ENCODE results near the gene FMR1NB. TPM values are rescaled to one million over a fixed set of nuclear protein-coding genes. Genes with fewer than 3 reads are reported as not detected.

The FMR1NB gene
- total RNA-seq, 1 donor from 2014 or later = not detected

- Histone ChIP-seq H3K4me1 (ENCODE audit: insufficient read depth, low read length) (no peaks in the 10 kb centered on the region), H3K27me3 (ENCODE audit: insufficient read depth, low read length) (no peaks in the 10 kb centered on the region), H3K27ac (ENCODE audit: low read depth, low read length) (no peak overlapping the region), H3K9ac (ENCODE audit: low read length) (no peak overlapping the region), H3K79me2 (ENCODE audit: insufficient read depth, low read length) (no peaks in the 10 kb centered on the region), H2AFZ (ENCODE audit: low read depth, low read length) (no peak overlapping the region), H3K4me2 (ENCODE audit: low read length) (no peak overlapping the region), H3K4me3 (ENCODE audit: insufficient read depth, low read depth, low read length) (no peak overlapping the region), H3K36me3 (ENCODE audit: insufficient read depth, low read length) (no peaks in the 10 kb centered on the region), H3K9me3 (ENCODE audit: insufficient read depth, low read depth, low read length) (no peaks in the 10 kb centered on the region), H4K20me1 (ENCODE audit: insufficient read depth, low read length) (no peaks in the 10 kb centered on the region)
- no peak overlapping the region for H3K4me3 Mint-ChIP-seq (ENCODE audit: unreplicated experiment)
- FAIRE-seq = no peak
- no peaks in the 10 kb centered on the region for H3K9me3 Mint-ChIP-seq (ENCODE audit: unreplicated experiment)
- no peak for DNase-seq (ENCODE audit: low read depth)
- TF ChIP-seq EZH2 (IDR thresholded peaks at IDR 0.05; ENCODE audit: insufficient read depth, low read length) (no peak), CTCF (IDR thresholded peaks at IDR 0.05; ENCODE audit: insufficient read depth, low read depth, low read length) (no peak)
- peaks cover 2% of the 10 kb centered on the region for H3K36me3 Mint-ChIP-seq (ENCODE audit: low read depth, unreplicated experiment)
- no peaks in the 10 kb centered on the region for H3K27me3 Mint-ChIP-seq (ENCODE audit: low read depth, unreplicated experiment)
- H3K27ac Mint-ChIP-seq (ENCODE audit: unreplicated experiment) = no peak overlapping the region
- H3K4me1 Mint-ChIP-seq (ENCODE audit: low read depth, unreplicated experiment) = peaks cover 16% of the 10 kb centered on the region
Observed at GRCh38 chrX:147960722-147961121, 20.4 kb upstream of the FMR1NB start.

- Histone ChIP-seq H3K4me3 (ENCODE audit: insufficient read depth, low read depth, low read length) (no peak overlapping the region), H3K27me3 (ENCODE audit: insufficient read depth, low read length) (no peaks in the 10 kb centered on the region), H3K9me3 (ENCODE audit: insufficient read depth, low read depth, low read length) (no peaks in the 10 kb centered on the region), H2AFZ (ENCODE audit: low read depth, low read length) (no peak overlapping the region), H3K79me2 (ENCODE audit: insufficient read depth, low read length) (no peaks in the 10 kb centered on the region), H4K20me1 (ENCODE audit: insufficient read depth, low read length) (no peaks in the 10 kb centered on the region), H3K4me1 (ENCODE audit: insufficient read depth, low read length) (no peaks in the 10 kb centered on the region), H3K4me2 (ENCODE audit: low read length) (no peak overlapping the region), H3K27ac (ENCODE audit: low read depth, low read length) (no peak overlapping the region), H3K9ac (ENCODE audit: low read length) (no peak overlapping the region), H3K36me3 (ENCODE audit: insufficient read depth, low read length) (no peaks in the 10 kb centered on the region)
- H3K4me3 Mint-ChIP-seq (ENCODE audit: unreplicated experiment) = no peak overlapping the region
- peaks cover 14% of the 10 kb centered on the region for H3K4me1 Mint-ChIP-seq (ENCODE audit: low read depth, unreplicated experiment)
- DNase-seq (ENCODE audit: low read depth) = peak; percentile 3
- no peaks in the 10 kb centered on the region for H3K9me3 Mint-ChIP-seq (ENCODE audit: unreplicated experiment)
- no peaks in the 10 kb centered on the region for H3K27me3 Mint-ChIP-seq (ENCODE audit: low read depth, unreplicated experiment)
- TF ChIP-seq EZH2 (IDR thresholded peaks at IDR 0.05; ENCODE audit: insufficient read depth, low read length) = no peak
- TF ChIP-seq CTCF (IDR thresholded peaks at IDR 0.05; ENCODE audit: insufficient read depth, low read depth, low read length) = no peak
- H3K27ac Mint-ChIP-seq (ENCODE audit: unreplicated experiment) = no peak overlapping the region
- FAIRE-seq = no peak
- H3K36me3 Mint-ChIP-seq (ENCODE audit: low read depth, unreplicated experiment) = peaks cover 2% of the 10 kb centered on the region
Observed at GRCh38 chrX:147962476-147962875, 18.7 kb upstream of the FMR1NB start.

GRCh38 chrX:147978931-147979330, 2.2 kb upstream of the FMR1NB start:
- H3K4me3 ChIP-seq (ENCODE audit: insufficient read depth, low read depth, low read length) = no peak overlapping the region
- DNase-seq (ENCODE audit: low read depth) (no peak), FAIRE-seq (peak; percentile 52)
- H3K4me3 Mint-ChIP-seq (ENCODE audit: unreplicated experiment) = no peak overlapping the region
- H3K4me1 Mint-ChIP-seq (ENCODE audit: low read depth, unreplicated experiment) = no peaks in the 10 kb centered on the region
- H3K9me3 ChIP-seq (ENCODE audit: insufficient read depth, low read depth, low read length) = no peaks in the 10 kb centered on the region
- H3K9me3 Mint-ChIP-seq (ENCODE audit: unreplicated experiment) = no peaks in the 10 kb centered on the region
- TF ChIP-seq EZH2 (IDR thresholded peaks at IDR 0.05; ENCODE audit: insufficient read depth, low read length) = no peak
- no peak for TF ChIP-seq CTCF (IDR thresholded peaks at IDR 0.05; ENCODE audit: insufficient read depth, low read depth, low read length)
- H2AFZ ChIP-seq (ENCODE audit: low read depth, low read length) = no peak overlapping the region
- H3K4me1 ChIP-seq (ENCODE audit: insufficient read depth, low read length) = no peaks in the 10 kb centered on the region
- no peak overlapping the region for H3K27ac Mint-ChIP-seq (ENCODE audit: unreplicated experiment)
- no peaks in the 10 kb centered on the region for H3K27me3 Mint-ChIP-seq (ENCODE audit: low read depth, unreplicated experiment)
- no peak overlapping the region for H3K4me2 ChIP-seq (ENCODE audit: low read length)
- H3K36me3 Mint-ChIP-seq (ENCODE audit: low read depth, unreplicated experiment) = no peaks in the 10 kb centered on the region
- no peaks in the 10 kb centered on the region for H3K79me2 ChIP-seq (ENCODE audit: insufficient read depth, low read length)
- no peak overlapping the region for H3K27ac ChIP-seq (ENCODE audit: low read depth, low read length)
- no peaks in the 10 kb centered on the region for H3K36me3 ChIP-seq (ENCODE audit: insufficient read depth, low read length)
- H3K27me3 ChIP-seq (ENCODE audit: insufficient read depth, low read length) = no peaks in the 10 kb centered on the region
- no peak overlapping the region for H3K9ac ChIP-seq (ENCODE audit: low read length)
- H4K20me1 ChIP-seq (ENCODE audit: insufficient read depth, low read length) = no peaks in the 10 kb centered on the region

Data from astrocyte (in vitro differentiated cells and primary cell).